HepG2 (cell line): Measurements from ENCODE around the gene KDR. TPM values are rescaled to one million over a fixed set of nuclear protein-coding genes. Genes with fewer than 3 reads are reported as not detected.

Source experiments
- ATAC-seq: fragments of 200-7000 bp; cut with Tn5 transposase; 3 replicates; pipeline ENCODE4 v1.9.1; 2020; ENCODE audit warnings: mild to moderate bottlenecking, moderate library complexity
- BruUV-seq: library from RNA; stranded (reverse); fragments of 400-500 nt; replicated peaks from 2 replicates; lab custom pipeline; 2021; lab: Mats Ljungman, UMichigan
- CTCF ChIA-PET: fragments of 300-600 bp; formaldehyde crosslinking; extraction: SDS; loops from one replicate; lab custom pipeline; 2021; ENCODE audit warnings: low total read pairs, inconsistent platforms, low intra/inter-chr PET ratio; lab: Yijun Ruan, JAX
- POLR2A ChIA-PET: fragments of 350-600 bp; sonication (Branson Sonifier 250); formaldehyde crosslinking; loops from one replicate; lab custom pipeline; 2020; ENCODE audit warnings: antibody characterized with exemption, inconsistent platforms; lab: Yijun Ruan, JAX
- DNase-seq: peaks from one replicate; pipeline ENCODE4 v3.0.0-alpha.2; 2015; ENCODE audit warnings: low spot score
- FAIRE-seq: peaks from 3 replicates; lab custom pipeline; 2011; peaks lifted over from hg19 to GRCh38; lab: Jason Lieb, UNC
- H2AFZ ChIP-seq: one replicate; pipeline ENCODE4 v1.6.1; 2011; ENCODE audit warnings: low read length, inconsistent platforms
- H3K27ac ChIP-seq: fragments of 300-600 bp; 3 replicates; pipeline ENCODE4 v1.8.0; 2011; ENCODE audit warnings: mixed run types, mild to moderate bottlenecking, mixed read lengths, low read length, inconsistent platforms; ENCODE audit not compliant: insufficient read depth; ENCODE audit errors: extremely low read length
- H3K27me3 ChIP-seq, 2 experiments: fragments of 200-600 bp in 1 of 2; 2 replicates in 1 of 2; 3 replicates in 1 of 2; pipeline versions ENCODE4 v1.6.0 to v1.8.0; 2011; ENCODE audit warnings: low read length in 2 of 2, mild to moderate bottlenecking in 2 of 2, moderate library complexity in 2 of 2, inconsistent platforms in 1 of 2; ENCODE audit not compliant: insufficient read depth in 2 of 2, control insufficient read depth in 1 of 2
- H3K36me3 ChIP-seq, 2 experiments: fragments of 200-600 bp in 1 of 2; replicated peaks in 1 of 2; 2 replicates in 1 of 2; 3 replicates in 1 of 2; pipeline versions ENCODE4 v1.5.1 to v1.8.0; 2011; ENCODE audit warnings: low read length in 2 of 2, inconsistent platforms in 1 of 2; ENCODE audit not compliant: insufficient read depth in 2 of 2, control insufficient read depth in 1 of 2
- H3K4me1 ChIP-seq: 2 replicates; pipeline ENCODE4 v1.5.1; 2012; ENCODE audit warnings: low read length, inconsistent platforms; ENCODE audit not compliant: insufficient read depth
- H3K4me2 ChIP-seq: 2 replicates; pipeline ENCODE4 v1.6.0; 2011; ENCODE audit warnings: low read depth, low read length, inconsistent platforms
- H3K4me3 ChIP-seq, 3 experiments: fragments of 200-600 bp in 1 of 3; sonication (generic), shearing (Covaris generic) in 1 of 3; replicated peaks in 1 of 3; 2 replicates each; pipeline ENCODE4 v1.5.1; 2011 to 2016; ENCODE audit warnings: low read length in 3 of 3, inconsistent platforms in 2 of 3, low read depth in 2 of 3, mild to moderate bottlenecking in 2 of 3, control low read depth in 1 of 3, mixed read lengths in 1 of 3; ENCODE audit not compliant: insufficient read depth in 1 of 3
- H3K79me2 ChIP-seq: one replicate; pipeline ENCODE4 v1.6.1; 2011; ENCODE audit warnings: low read length, inconsistent platforms; ENCODE audit not compliant: insufficient read depth
- H3K9ac ChIP-seq: 2 replicates; pipeline ENCODE4 v1.6.0; 2011; ENCODE audit warnings: mild to moderate bottlenecking, low read depth, low read length, inconsistent platforms; ENCODE audit not compliant: insufficient read depth
- H3K9me3 ChIP-seq: 2 replicates; pipeline ENCODE4 v1.5.1; 2012; ENCODE audit warnings: mild to moderate bottlenecking, low read length
- H4K20me1 ChIP-seq: 2 replicates; pipeline ENCODE4 v1.6.0; 2011; ENCODE audit warnings: inconsistent platforms, mild to moderate bottlenecking, low read length, moderate library complexity; ENCODE audit not compliant: insufficient read depth
- ARNT ChIP-seq: fragments of 450-650 bp; IDR thresholded peaks from 2 replicates; pipeline ENCODE4 v1.6.1; 2017
- ATM ChIP-seq: fragments of 450-650 bp; IDR thresholded peaks from 2 replicates; pipeline ENCODE4 v1.7.1; 2017; ENCODE audit warnings: mild to moderate bottlenecking, borderline replicate concordance
- GATA4 ChIP-seq: sonication (generic); IDR thresholded peaks from 2 replicates; pipeline ENCODE4 v1.6.1; 2016; ENCODE audit warnings: antibody characterized with exemption, low read depth, borderline replicate concordance
- NBN ChIP-seq: fragments of 450-650 bp; conservative IDR thresholded peaks from 2 replicates; pipeline ENCODE4 v1.6.1; 2017
- PRMT3 ChIP-seq: sonication (generic); formaldehyde crosslinking; IDR thresholded peaks from 2 replicates; pipeline ENCODE4 v1.8.1; 2022; ENCODE audit warnings: low read depth, mild to moderate bottlenecking, moderate library complexity, missing genetic modification reagents, borderline replicate concordance
- THAP8 ChIP-seq: sonication (generic); formaldehyde crosslinking; IDR thresholded peaks from 2 replicates; pipeline ENCODE4 v1.5.1; 2020; ENCODE audit warnings: missing genetic modification reagents, mild to moderate bottlenecking, borderline replicate concordance
- ZFP91 ChIP-seq: sonication (generic); formaldehyde crosslinking; IDR thresholded peaks from 2 replicates; pipeline ENCODE4 v1.9.0; 2022; ENCODE audit warnings: missing genetic modification reagents, mild to moderate bottlenecking, borderline replicate concordance
- ZNF18 ChIP-seq: sonication (generic); formaldehyde crosslinking; IDR thresholded peaks from 2 replicates; pipeline ENCODE4 v1.8.0; 2022; ENCODE audit warnings: mild to moderate bottlenecking, missing genetic modification reagents; ENCODE audit not compliant: insufficient replicate concordance
- ZNF260 ChIP-seq: sonication (generic); formaldehyde crosslinking; IDR thresholded peaks from 2 replicates; pipeline ENCODE4 v1.4.0; 2020; ENCODE audit warnings: missing genetic modification reagents, low read depth, mild to moderate bottlenecking, borderline replicate concordance
- ZNF607 ChIP-seq: sonication (generic); formaldehyde crosslinking; IDR thresholded peaks from 2 replicates; pipeline ENCODE4 v1.5.1; 2020; ENCODE audit warnings: missing genetic modification reagents, mild to moderate bottlenecking, borderline replicate concordance
- WGBS: methylation state at CpG from one replicate; pipeline ENCODE4 v1.1.6; 2017; ENCODE audit warnings: low lambda C conversion rate; 5-methylcytosine and 5-hydroxymethylcytosine counted together
- in situ Hi-C: cut with HindIII; loops from 2 replicates; pipeline ENCODE4 v1.10.0; 2017; ENCODE audit warnings: low pct_unique_long_range_greater_than_20kb; ENCODE audit not compliant: extremely low pct_ligation_motif_present
- intact Hi-C: fragments of 100-400 bp; cut with micrococcal nuclease; formaldehyde crosslinking; loops from one replicate; pipeline ENCODE4 v1.10.0; 2022; ENCODE audit not compliant: unreplicated experiment
- polyA plus RNA-seq, 8 experiments: library from polyadenylated mRNA; depleted of rRNA in 3 of 8; stranded (reverse) in 7 of 8; unstranded in 1 of 8; fragments of >200 nt; fragmentation: Illumina TruSeq in 4 of 8; extraction: Trizol in 4 of 8; gene quantifications; 2 replicates each; pipeline versions ENCODE4 v1.2.1 to v1.2.3, GENCODE V29; 2011 to 2016; ENCODE audit warnings: low read depth in 4 of 8, missing spikeins in 1 of 8, mixed read lengths in 1 of 8; ENCODE audit not compliant: insufficient read depth in 1 of 8
- total RNA-seq, 5 experiments: library from RNA; depleted of rRNA; stranded (reverse); fragments of >200 nt; fragmentation: Illumina TruSeq; extraction: Trizol; gene quantifications; 2 replicates each; pipeline ENCODE4 v1.2.3, GENCODE V29; 2016; ENCODE audit warnings: low read depth in 1 of 5
- TF ChIP-seq, protein P1 (sequence below): sonication (generic); formaldehyde crosslinking; IDR thresholded peaks from 2 replicates; pipeline ENCODE4 v1.5.0; 2020; ENCODE audit warnings: mild to moderate bottlenecking, missing genetic modification reagents, borderline replicate concordance

The KDR gene
- total and polyA plus RNA-seq, 2 of the 13 experiments (the other 11 are each of a cell fraction or from before 2014, with no cell fraction given), result not detected

DNA sequence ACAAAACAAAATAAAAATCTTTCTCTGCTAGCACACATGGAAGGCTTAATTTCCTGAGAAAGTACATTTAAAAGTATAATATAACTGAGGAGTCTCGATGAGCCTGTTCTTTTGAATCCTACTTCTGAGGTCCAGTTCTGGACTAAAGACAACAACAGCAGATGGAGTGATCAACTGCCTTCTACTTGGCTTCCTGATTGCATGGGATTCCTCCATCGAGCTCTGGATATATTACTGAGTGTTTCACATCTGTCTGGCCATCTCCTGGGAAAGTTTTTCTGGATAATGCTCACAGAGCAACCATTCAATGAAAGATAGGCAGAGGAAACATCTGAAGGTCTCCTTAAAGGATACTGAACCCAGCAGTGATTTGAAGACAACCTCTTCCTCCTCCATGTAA, 42.6 kb downstream of the KDR start:
- Histone ChIP-seq H2AFZ (no peak overlapping the region), H3K36me3 (no peaks in the 10 kb centered on the region), H3K4me3 (no peak overlapping the region), H3K79me2 (no peaks in the 10 kb centered on the region), H4K20me1 (no peaks in the 10 kb centered on the region), H3K4me1 (no peaks in the 10 kb centered on the region), H3K9ac (no peak overlapping the region), H3K4me2 (no peak overlapping the region), H3K27ac (no peak overlapping the region), H3K9me3 (no peaks in the 10 kb centered on the region), H3K27me3 (peaks cover 0 to 15% of the 10 kb centered on the region in 2 experiments; a peak in 3 of 5 replicates)
- WGBS, result 0% methylated on average over 2 of the region's 2 CpGs
- FAIRE-seq (no peak), DNase-seq (no peak), ATAC-seq (no peak)
- in situ Hi-C loops, result no loop called here
- TF ChIP-seq ZFP91 (no peak), GATA4 (no peak), ZNF260 (CRISPR knock-in tag) (no peak), ARNT (no peak), PRMT3 (CRISPR knock-in tag) (no peak), THAP8 (CRISPR knock-in tag) (no peak), ZNF18 (CRISPR knock-in tag) (no peak), NBN (no peak), ZNF607 (CRISPR knock-in tag) (no peak), ATM (no peak)
- TF ChIP-seq, protein P1, sequence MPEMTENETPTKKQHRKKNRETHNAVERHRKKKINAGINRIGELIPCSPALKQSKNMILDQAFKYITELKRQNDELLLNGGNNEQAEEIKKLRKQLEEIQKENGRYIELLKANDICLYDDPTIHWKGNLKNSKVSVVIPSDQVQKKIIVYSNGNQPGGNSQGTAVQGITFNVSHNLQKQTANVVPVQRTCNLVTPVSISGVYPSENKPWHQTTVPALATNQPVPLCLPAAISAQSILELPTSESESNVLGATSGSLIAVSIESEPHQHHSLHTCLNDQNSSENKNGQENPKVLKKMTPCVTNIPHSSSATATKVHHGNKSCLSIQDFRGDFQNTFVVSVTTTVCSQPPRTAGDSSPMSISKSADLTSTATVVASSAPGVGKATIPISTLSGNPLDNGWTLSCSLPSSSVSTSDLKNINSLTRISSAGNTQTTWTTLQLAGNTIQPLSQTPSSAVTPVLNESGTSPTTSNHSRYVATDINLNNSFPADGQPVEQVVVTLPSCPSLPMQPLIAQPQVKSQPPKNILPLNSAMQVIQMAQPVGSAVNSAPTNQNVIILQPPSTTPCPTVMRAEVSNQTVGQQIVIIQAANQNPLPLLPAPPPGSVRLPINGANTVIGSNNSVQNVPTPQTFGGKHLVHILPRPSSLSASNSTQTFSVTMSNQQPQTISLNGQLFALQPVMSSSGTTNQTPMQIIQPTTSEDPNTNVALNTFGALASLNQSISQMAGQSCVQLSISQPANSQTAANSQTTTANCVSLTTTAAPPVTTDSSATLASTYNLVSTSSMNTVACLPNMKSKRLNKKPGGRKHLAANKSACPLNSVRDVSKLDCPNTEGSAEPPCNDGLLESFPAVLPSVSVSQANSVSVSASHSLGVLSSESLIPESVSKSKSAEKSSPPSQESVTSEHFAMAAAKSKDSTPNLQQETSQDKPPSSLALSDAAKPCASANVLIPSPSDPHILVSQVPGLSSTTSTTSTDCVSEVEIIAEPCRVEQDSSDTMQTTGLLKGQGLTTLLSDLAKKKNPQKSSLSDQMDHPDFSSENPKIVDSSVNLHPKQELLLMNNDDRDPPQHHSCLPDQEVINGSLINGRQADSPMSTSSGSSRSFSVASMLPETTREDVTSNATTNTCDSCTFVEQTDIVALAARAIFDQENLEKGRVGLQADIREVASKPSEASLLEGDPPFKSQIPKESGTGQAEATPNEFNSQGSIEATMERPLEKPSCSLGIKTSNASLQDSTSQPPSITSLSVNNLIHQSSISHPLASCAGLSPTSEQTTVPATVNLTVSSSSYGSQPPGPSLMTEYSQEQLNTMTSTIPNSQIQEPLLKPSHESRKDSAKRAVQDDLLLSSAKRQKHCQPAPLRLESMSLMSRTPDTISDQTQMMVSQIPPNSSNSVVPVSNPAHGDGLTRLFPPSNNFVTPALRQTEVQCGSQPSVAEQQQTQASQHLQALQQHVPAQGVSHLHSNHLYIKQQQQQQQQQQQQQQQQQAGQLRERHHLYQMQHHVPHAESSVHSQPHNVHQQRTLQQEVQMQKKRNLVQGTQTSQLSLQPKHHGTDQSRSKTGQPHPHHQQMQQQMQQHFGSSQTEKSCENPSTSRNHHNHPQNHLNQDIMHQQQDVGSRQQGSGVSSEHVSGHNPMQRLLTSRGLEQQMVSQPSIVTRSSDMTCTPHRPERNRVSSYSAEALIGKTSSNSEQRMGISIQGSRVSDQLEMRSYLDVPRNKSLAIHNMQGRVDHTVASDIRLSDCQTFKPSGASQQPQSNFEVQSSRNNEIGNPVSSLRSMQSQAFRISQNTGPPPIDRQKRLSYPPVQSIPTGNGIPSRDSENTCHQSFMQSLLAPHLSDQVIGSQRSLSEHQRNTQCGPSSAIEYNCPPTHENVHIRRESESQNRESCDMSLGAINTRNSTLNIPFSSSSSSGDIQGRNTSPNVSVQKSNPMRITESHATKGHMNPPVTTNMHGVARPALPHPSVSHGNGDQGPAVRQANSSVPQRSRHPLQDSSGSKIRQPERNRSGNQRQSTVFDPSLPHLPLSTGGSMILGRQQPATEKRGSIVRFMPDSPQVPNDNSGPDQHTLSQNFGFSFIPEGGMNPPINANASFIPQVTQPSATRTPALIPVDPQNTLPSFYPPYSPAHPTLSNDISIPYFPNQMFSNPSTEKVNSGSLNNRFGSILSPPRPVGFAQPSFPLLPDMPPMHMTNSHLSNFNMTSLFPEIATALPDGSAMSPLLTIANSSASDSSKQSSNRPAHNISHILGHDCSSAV (CRISPR knock-in tag), result no peak
- ChIA-PET POLR2A (no interaction called here), CTCF (no interaction called here)
- intact Hi-C loops, result no loop called here
- no TSS peak for BruUV-seq
